Subcutaneous adipose tissue (tissue), 4 donors: ENCODE data around the gene GRK4. TPM values are rescaled to one million over a fixed set of nuclear protein-coding genes. Genes with fewer than 3 reads are reported as not detected.

ENCODE experiments used
- total RNA-seq, 4 donors: library from RNA; depleted of rRNA; stranded (reverse); fragments of >200 nt; gene quantifications; one replicate each; pipeline ENCODE4 v1.1.0, GENCODE V29; 2016
- TF ChIP-seq, protein P1 (sequence below): fragments of 450-650 bp; IDR thresholded peaks from one replicate; pipeline ENCODE4 v1.5.1; 2016; ENCODE audit warnings: low read depth, mild to moderate bottlenecking, control low read depth, antibody characterized with exemption, moderate library complexity

The GRK4 gene
- total RNA-seq, 4 donors from 2014 or later, result 3.1 to 7.9 (median 3.7) TPM

- TF ChIP-seq, protein P1, sequence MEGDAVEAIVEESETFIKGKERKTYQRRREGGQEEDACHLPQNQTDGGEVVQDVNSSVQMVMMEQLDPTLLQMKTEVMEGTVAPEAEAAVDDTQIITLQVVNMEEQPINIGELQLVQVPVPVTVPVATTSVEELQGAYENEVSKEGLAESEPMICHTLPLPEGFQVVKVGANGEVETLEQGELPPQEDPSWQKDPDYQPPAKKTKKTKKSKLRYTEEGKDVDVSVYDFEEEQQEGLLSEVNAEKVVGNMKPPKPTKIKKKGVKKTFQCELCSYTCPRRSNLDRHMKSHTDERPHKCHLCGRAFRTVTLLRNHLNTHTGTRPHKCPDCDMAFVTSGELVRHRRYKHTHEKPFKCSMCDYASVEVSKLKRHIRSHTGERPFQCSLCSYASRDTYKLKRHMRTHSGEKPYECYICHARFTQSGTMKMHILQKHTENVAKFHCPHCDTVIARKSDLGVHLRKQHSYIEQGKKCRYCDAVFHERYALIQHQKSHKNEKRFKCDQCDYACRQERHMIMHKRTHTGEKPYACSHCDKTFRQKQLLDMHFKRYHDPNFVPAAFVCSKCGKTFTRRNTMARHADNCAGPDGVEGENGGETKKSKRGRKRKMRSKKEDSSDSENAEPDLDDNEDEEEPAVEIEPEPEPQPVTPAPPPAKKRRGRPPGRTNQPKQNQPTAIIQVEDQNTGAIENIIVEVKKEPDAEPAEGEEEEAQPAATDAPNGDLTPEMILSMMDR, result no peak
Observed at GRCh38 chr4:2924765-2925301, 38.5 kb upstream of the GRK4 start.

GRCh38 chr4:2925496-2925895, 37.9 kb upstream of the GRK4 start:
- TF ChIP-seq, protein P1, result no peak

DNA sequence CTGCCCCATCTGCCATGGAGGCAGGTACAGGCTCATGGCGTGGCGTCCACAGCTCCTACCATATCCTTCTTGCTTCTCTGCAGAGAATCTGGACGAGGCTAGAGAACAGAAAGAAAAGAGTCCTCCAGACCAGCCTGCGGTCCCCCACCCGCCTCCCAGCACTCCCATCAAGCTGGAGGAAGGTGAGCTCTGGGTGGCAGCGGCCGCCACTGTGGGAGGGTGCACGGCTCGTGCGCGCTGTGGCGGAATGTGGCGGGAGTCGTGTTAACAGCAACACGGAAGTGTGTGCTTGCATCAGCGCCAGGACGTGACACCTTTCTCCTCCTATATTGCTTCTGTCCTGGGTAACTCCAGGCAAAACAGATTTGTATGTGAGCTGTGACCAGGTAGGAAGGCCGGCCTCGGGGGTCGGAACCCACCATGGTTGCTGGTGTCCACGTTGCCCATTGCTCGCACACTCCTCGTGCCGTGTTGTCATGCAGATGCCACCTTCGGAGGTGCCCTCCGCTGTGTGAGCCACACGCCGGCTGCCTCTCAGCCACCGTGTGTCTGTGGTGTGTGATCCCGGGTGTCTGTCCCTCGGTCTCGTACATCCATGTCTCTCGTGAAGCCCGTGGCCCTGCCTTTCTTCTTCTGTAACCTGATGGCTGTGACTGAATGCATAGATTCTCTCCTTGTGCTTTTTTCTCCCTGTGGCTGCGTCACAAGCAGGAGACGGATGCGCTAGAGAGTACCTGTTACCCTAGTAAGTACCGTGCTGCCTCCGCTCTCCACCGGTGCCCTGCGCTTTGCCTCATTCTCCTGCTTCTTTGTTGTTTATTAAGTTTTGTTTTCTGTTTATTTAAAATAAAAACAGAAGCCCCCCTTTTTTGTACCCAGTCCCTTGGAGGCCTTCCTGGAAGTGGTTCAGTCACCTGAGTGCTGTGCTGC, 37.2 kb upstream of the GRK4 start:
- TF ChIP-seq, protein P1, result no peak

GRCh38 chr4:2927016-2927695, 36.2 kb upstream of the GRK4 start:
- TF ChIP-seq, protein P1, result no peak

- TF ChIP-seq, protein P1, result no peak
Observed at GRCh38 chr4:2927696-2928075, 35.7 kb upstream of the GRK4 start.

DNA sequence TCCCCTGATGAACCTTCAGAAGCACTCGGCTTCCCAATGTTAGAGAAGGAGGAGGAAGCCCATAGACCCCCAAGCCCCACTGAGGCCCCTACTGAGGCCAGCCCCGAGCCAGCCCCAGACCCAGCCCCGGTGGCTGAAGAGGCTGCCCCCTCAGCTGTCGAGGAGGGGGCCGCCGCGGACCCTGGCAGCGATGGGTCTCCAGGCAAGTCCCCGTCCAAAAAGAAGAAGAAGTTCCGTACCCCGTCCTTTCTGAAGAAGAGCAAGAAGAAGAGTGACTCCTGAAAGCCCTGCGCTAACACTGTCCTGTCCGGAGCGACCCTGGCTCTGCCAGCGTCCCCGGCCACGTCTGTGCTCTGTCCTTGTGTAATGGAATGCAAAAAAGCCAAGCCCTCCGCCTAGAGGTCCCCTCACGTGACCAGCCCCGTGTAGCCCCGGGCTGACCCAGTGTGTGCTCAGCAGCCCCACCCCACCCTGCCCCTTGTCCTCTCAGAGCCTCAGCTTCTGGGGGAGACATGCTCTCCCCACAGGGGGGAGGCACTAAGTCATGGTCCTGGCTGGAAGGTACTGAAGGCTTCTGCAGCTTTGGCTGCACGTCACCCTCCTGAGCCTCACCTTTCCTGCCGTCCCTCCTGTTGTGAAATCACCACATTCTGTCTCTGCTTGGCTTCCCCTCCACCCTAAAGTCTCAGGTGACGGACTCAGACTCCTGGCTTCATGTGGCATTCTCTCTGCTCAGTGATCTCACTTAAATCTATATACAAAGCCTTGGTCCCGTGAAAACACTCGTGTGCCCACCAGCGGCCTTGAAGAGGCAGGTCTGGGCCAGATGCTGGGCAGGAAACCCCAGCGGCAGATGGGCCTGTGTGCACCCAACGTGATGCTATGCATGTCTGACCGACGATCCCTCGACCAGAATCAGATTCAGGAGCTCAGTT, 34.9 kb upstream of the GRK4 start:
- TF ChIP-seq, protein P1, result no peak
